Caco-2 (cell line): ENCODE results near the gene NSMF. TPM values are rescaled to one million over a fixed set of nuclear protein-coding genes. Genes with fewer than 3 reads are reported as not detected.
"Not testable (repeated sequence)": the region's sequence is repeated elsewhere in the genome, so short reads cannot be mapped to it uniquely, and the experiment has no call there.

Source experiments
- BruUV-seq: library from RNA; stranded (reverse); fragments of 400-500 nt; replicated peaks from 2 replicates; lab custom pipeline; 2021; lab: Mats Ljungman, UMichigan
- CTCF ChIA-PET: fragments of 300-600 bp; sonication (Branson Sonifier 250); formaldehyde crosslinking; loops from one replicate; lab custom pipeline; 2022; ENCODE audit warnings: antibody characterized with exemption; lab: Charles Lee
- POLR2A ChIA-PET: fragments of 300-600 bp; sonication (Branson Sonifier 250); formaldehyde crosslinking; loops from one replicate; lab custom pipeline; 2022; ENCODE audit warnings: antibody characterized with exemption; lab: Charles Lee
- DNase-seq, 2 experiments: peaks; one replicate each; pipeline versions ENCODE4 v3.0.0 to v3.0.0-alpha.2; 2020 to 2022
- H3K27me3 ChIP-seq: replicated peaks from 2 replicates; pipeline ENCODE4 v1.6.0; 2011; ENCODE audit warnings: low read length; ENCODE audit not compliant: control insufficient read depth, insufficient read depth
- H3K36me3 ChIP-seq: 2 replicates; pipeline ENCODE4 v1.5.1; 2011; ENCODE audit warnings: low read length; ENCODE audit not compliant: control insufficient read depth, insufficient read depth
- H3K4me1 ChIP-seq: fragments of 250-450 bp; sonication (Bioruptor Pico); 2 replicates; pipeline ENCODE4 v1.5.1; 2020; ENCODE audit warnings: mild to moderate bottlenecking
- H3K4me3 ChIP-seq: 2 replicates; pipeline ENCODE4 v1.5.1; 2011; ENCODE audit warnings: low read depth, mild to moderate bottlenecking, control low read depth, low read length
- H3K9me3 ChIP-seq: fragments of 250-450 bp; sonication (Bioruptor Pico); 2 replicates; pipeline ENCODE4 v1.5.1; 2020; ENCODE audit warnings: mild to moderate bottlenecking, moderate library complexity
- H3K27ac Mint-ChIP-seq: one replicate; pipeline ENCODE4 v1.8.0; 2022; ENCODE audit warnings: mixed read lengths; ENCODE audit not compliant: unreplicated experiment
- H3K27me3 Mint-ChIP-seq: one replicate; pipeline ENCODE4 v1.8.0; 2022; ENCODE audit warnings: mixed read lengths; ENCODE audit not compliant: insufficient read depth, unreplicated experiment
- H3K36me3 Mint-ChIP-seq: one replicate; pipeline ENCODE4 v1.8.0; 2022; ENCODE audit warnings: mild to moderate bottlenecking, mixed read lengths; ENCODE audit not compliant: insufficient read depth, unreplicated experiment
- H3K4me1 Mint-ChIP-seq: one replicate; pipeline ENCODE4 v1.8.0; 2022; ENCODE audit warnings: low read depth, mixed read lengths; ENCODE audit not compliant: unreplicated experiment
- H3K4me3 Mint-ChIP-seq: one replicate; pipeline ENCODE4 v1.8.0; 2022; ENCODE audit warnings: mild to moderate bottlenecking, moderate library complexity, mixed read lengths; ENCODE audit not compliant: unreplicated experiment
- H3K9me3 Mint-ChIP-seq: one replicate; pipeline ENCODE4 v1.8.0; 2022; ENCODE audit warnings: mixed read lengths; ENCODE audit not compliant: unreplicated experiment
- CTCF ChIP-seq, 2 experiments: fragments of 200-600 bp in 1 of 2; IDR thresholded peaks; 1 replicate in 1 of 2; 2 replicates in 1 of 2; pipeline versions ENCODE4 v1.5.1 to v1.8.0; 2011 to 2022; ENCODE audit warnings: antibody characterized with exemption in 1 of 2, control low read depth in 1 of 2, inconsistent platforms in 1 of 2, low read depth in 1 of 2, low read length in 1 of 2, mild to moderate bottlenecking in 1 of 2, moderate library complexity in 1 of 2; ENCODE audit not compliant: insufficient read depth in 1 of 2, severe bottlenecking in 1 of 2, unreplicated experiment in 1 of 2
- intact Hi-C: fragments of 100-400 bp; cut with micrococcal nuclease; formaldehyde crosslinking; loops from one replicate; pipeline ENCODE4 v1.10.0; 2022; ENCODE audit not compliant: unreplicated experiment
- total RNA-seq: library from RNA; stranded (reverse); gene quantifications from 2 replicates; pipeline ENCODE4 v1.2.3, GENCODE V29; 2022

NSMF gene
- total RNA-seq, 1 experiment from 2014 or later: 67.6 TPM

- peak in 1 of 2 experiments; percentile 51 for DNase-seq
- no peaks in the 10 kb centered on the region for H3K27me3 ChIP-seq
- intact Hi-C loops: no loop called here
Observed at GRCh38 chr9:137453643-137454081, 5.5 kb downstream of the NSMF start.

GRCh38 chr9:137452761-137453642, 6.1 kb downstream of the NSMF start:
- POLR2A ChIA-PET: no interaction called here
- H3K9me3 ChIP-seq: no peaks in the 10 kb centered on the region; the same call in 1 of the 2 replicates
- intact Hi-C loops: no loop called here
- H3K4me1 ChIP-seq: peaks cover 5% of the 10 kb centered on the region; the same call in 1 of the 2 replicates
- H3K4me3 ChIP-seq: no peak overlapping the region
- no peak overlapping the region for H3K27ac Mint-ChIP-seq
- TF ChIP-seq CTCF (IDR thresholded peaks at IDR 0.05; ENCODE audit: insufficient read depth in 1 of 2, low read depth in 1 of 2, low read length in 1 of 2, severe bottlenecking in 1 of 2, unreplicated experiment in 1 of 2): no peak
- peaks cover 54% of the 10 kb centered on the region for H3K36me3 Mint-ChIP-seq
- no peak for DNase-seq
- H3K4me3 Mint-ChIP-seq: no peak overlapping the region
- no peaks in the 10 kb centered on the region for H3K27me3 ChIP-seq
- no TSS peak for BruUV-seq
- no peaks in the 10 kb centered on the region for H3K27me3 Mint-ChIP-seq
- CTCF ChIA-PET: no interaction called here
- no peaks in the 10 kb centered on the region for H3K9me3 Mint-ChIP-seq
- H3K4me1 Mint-ChIP-seq: no peaks in the 10 kb centered on the region
- H3K36me3 ChIP-seq: peaks cover 8% of the 10 kb centered on the region

More at GRCh38 chr9:137453643-137454081, 5.5 kb downstream of the NSMF start:
- H3K4me3 ChIP-seq: no peak overlapping the region
- H3K27me3 Mint-ChIP-seq: no peaks in the 10 kb centered on the region
- H3K27ac Mint-ChIP-seq: no peak overlapping the region
- no TSS peak for BruUV-seq
- no peaks in the 10 kb centered on the region; the same call in 1 of the 2 replicates for H3K9me3 ChIP-seq
- H3K36me3 ChIP-seq: peaks cover 8% of the 10 kb centered on the region
- no peak overlapping the region for H3K4me3 Mint-ChIP-seq
- CTCF ChIA-PET: no interaction called here
- peaks cover 54% of the 10 kb centered on the region for H3K36me3 Mint-ChIP-seq
- no peak for TF ChIP-seq CTCF (IDR thresholded peaks at IDR 0.05; ENCODE audit: insufficient read depth in 1 of 2, low read depth in 1 of 2, low read length in 1 of 2, severe bottlenecking in 1 of 2, unreplicated experiment in 1 of 2)
- H3K4me1 ChIP-seq: peaks cover 5% of the 10 kb centered on the region; the same call in 1 of the 2 replicates
- POLR2A ChIA-PET: no interaction called here
- H3K9me3 Mint-ChIP-seq: no peaks in the 10 kb centered on the region
- H3K4me1 Mint-ChIP-seq: no peaks in the 10 kb centered on the region

GRCh38 chr9:137452006-137452760, 7.0 kb downstream of the NSMF start:
- Mint-ChIP-seq H3K27ac (no peak overlapping the region), H3K27me3 (no peaks in the 10 kb centered on the region), H3K4me1 (peaks cover 3% of the 10 kb centered on the region), H3K4me3 (no peak overlapping the region), H3K9me3 (no peaks in the 10 kb centered on the region), H3K36me3 (peaks cover 60% of the 10 kb centered on the region)
- Histone ChIP-seq H3K36me3 (peaks cover 7% of the 10 kb centered on the region), H3K9me3 (no peaks in the 10 kb centered on the region; the same call in 1 of the 2 replicates), H3K4me3 (no peak overlapping the region), H3K4me1 (0 out of 2 replicates have a peak, but pooled peaks cover 5% of the 10 kb centered on the region), H3K27me3 (no peaks in the 10 kb centered on the region)
- no TSS peak for BruUV-seq
- DNase-seq: no peak
- POLR2A ChIA-PET: no interaction called here
- no peak for TF ChIP-seq CTCF (IDR thresholded peaks at IDR 0.05; ENCODE audit: insufficient read depth in 1 of 2, low read depth in 1 of 2, low read length in 1 of 2, severe bottlenecking in 1 of 2, unreplicated experiment in 1 of 2)
- CTCF ChIA-PET: no interaction called here
- intact Hi-C loops: no loop called here

GRCh38 chr9:137451264-137452005, 7.7 kb downstream of the NSMF start:
- not testable (repeated sequence) for H3K36me3 ChIP-seq

More at GRCh38 chr9:137451264-137452005, 7.7 kb downstream of the NSMF start:
- H3K27ac Mint-ChIP-seq, BruUV-seq, H3K4me3 ChIP-seq, H3K27me3 ChIP-seq, CTCF ChIA-PET, H3K9me3 Mint-ChIP-seq, intact Hi-C loops, H3K4me3 Mint-ChIP-seq, H3K27me3 Mint-ChIP-seq, POLR2A ChIA-PET, H3K9me3 ChIP-seq, H3K4me1 ChIP-seq, DNase-seq, H3K4me1 Mint-ChIP-seq: not testable (repeated sequence)
- H3K36me3 Mint-ChIP-seq: peaks cover 60% of the 10 kb centered on the region
